Measurements from ENCODE around the gene RASGEF1B.

The RASGEF1B gene

GRCh38 chr4:81431971-81432370, 39.7 kb downstream of the RASGEF1B start:
- TF ChIP-seq SIN3A (IDR thresholded peaks at IDR 0.05; ENCODE audit: borderline replicate concordance, insufficient read depth, low read length): no peak
- TF ChIP-seq REST (IDR thresholded peaks at IDR 0.05; ENCODE audit: insufficient read depth in 1 of 2, low read depth in 2 of 2, low read length in 2 of 2): no peak
- no peak for TF ChIP-seq FOXP2 (optimal IDR thresholded peaks at IDR 0.05; ENCODE audit: borderline replicate concordance, extremely low read depth, extremely low read length, insufficient read depth)
- no peak for TF ChIP-seq TAF1 (IDR thresholded peaks at IDR 0.05; ENCODE audit: borderline replicate concordance, insufficient read depth, low read length)
- no peak for TF ChIP-seq POLR2AphosphoS5 (IDR thresholded peaks at IDR 0.05; ENCODE audit: low read depth, low read length)

GRCh38 chr4:81429607-81430006, 42.1 kb downstream of the RASGEF1B start:
- TF ChIP-seq SIN3A (IDR thresholded peaks at IDR 0.05; ENCODE audit: borderline replicate concordance, insufficient read depth, low read length) (no peak), POLR2AphosphoS5 (IDR thresholded peaks at IDR 0.05; ENCODE audit: low read depth, low read length) (no peak), TAF1 (IDR thresholded peaks at IDR 0.05; ENCODE audit: borderline replicate concordance, insufficient read depth, low read length) (no peak), REST (IDR thresholded peaks at IDR 0.05; ENCODE audit: insufficient read depth in 1 of 2, low read depth in 2 of 2, low read length in 2 of 2) (no peak)

GRCh38 chr4:81429031-81429430, 42.7 kb downstream of the RASGEF1B start:
- TF ChIP-seq REST (IDR thresholded peaks at IDR 0.05; ENCODE audit: insufficient read depth in 1 of 2, low read depth in 2 of 2, low read length in 2 of 2) (no peak), TAF1 (IDR thresholded peaks at IDR 0.05; ENCODE audit: borderline replicate concordance, insufficient read depth, low read length) (no peak)

GRCh38 chr4:81428002-81428401, 43.7 kb downstream of the RASGEF1B start:
- no peak for TF ChIP-seq REST (IDR thresholded peaks at IDR 0.05; ENCODE audit: insufficient read depth in 1 of 2, low read depth in 2 of 2, low read length in 2 of 2)
- no peak for TF ChIP-seq SIN3A (IDR thresholded peaks at IDR 0.05; ENCODE audit: borderline replicate concordance, insufficient read depth, low read length)
- TF ChIP-seq FOXP2 (optimal IDR thresholded peaks at IDR 0.05; ENCODE audit: borderline replicate concordance, extremely low read depth, extremely low read length, insufficient read depth): no peak
- no peak for TF ChIP-seq TAF1 (IDR thresholded peaks at IDR 0.05; ENCODE audit: borderline replicate concordance, insufficient read depth, low read length)
- no peak for TF ChIP-seq POLR2AphosphoS5 (IDR thresholded peaks at IDR 0.05; ENCODE audit: low read depth, low read length)

DNA sequence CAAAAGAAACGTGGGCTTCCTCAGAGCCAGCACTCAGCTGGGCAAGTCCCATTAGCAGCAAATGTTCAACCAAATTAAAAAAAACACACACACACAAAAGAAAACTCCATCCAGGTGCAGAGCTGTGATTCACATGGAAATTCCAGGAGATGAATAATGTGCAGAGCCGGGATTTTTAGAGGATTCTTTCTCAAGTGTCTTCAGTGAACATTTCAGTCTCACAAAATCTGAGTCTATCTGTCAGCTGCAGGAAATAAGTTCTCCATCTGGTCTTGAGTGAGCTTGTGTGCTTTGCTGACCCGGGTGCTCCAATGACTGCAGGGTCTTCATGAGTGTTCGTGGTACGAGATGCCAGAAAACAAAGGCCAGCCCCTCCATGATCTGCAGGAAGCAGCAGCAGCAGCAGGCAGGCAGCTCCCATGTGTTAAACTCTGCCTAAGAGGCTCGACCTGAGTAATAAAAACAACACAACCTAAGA, 44.3 kb downstream of the RASGEF1B start:
- TF ChIP-seq SIN3A (IDR thresholded peaks at IDR 0.05; ENCODE audit: borderline replicate concordance, insufficient read depth, low read length) (no peak), FOXP2 (optimal IDR thresholded peaks at IDR 0.05; ENCODE audit: borderline replicate concordance, extremely low read depth, extremely low read length, insufficient read depth) (no peak), POLR2AphosphoS5 (IDR thresholded peaks at IDR 0.05; ENCODE audit: low read depth, low read length) (no peak), REST (IDR thresholded peaks at IDR 0.05; ENCODE audit: insufficient read depth in 1 of 2, low read depth in 2 of 2, low read length in 2 of 2) (no peak), TAF1 (IDR thresholded peaks at IDR 0.05; ENCODE audit: borderline replicate concordance, insufficient read depth, low read length) (no peak)

All from PFSK-1 (cell line).